ENCODE measurements around the gene ARHGEF35.
"Not testable (repeated sequence)": the region's sequence is repeated elsewhere in the genome, so short reads cannot be mapped to it uniquely, and the experiment has no call there.

Gene ARHGEF35

DNA sequence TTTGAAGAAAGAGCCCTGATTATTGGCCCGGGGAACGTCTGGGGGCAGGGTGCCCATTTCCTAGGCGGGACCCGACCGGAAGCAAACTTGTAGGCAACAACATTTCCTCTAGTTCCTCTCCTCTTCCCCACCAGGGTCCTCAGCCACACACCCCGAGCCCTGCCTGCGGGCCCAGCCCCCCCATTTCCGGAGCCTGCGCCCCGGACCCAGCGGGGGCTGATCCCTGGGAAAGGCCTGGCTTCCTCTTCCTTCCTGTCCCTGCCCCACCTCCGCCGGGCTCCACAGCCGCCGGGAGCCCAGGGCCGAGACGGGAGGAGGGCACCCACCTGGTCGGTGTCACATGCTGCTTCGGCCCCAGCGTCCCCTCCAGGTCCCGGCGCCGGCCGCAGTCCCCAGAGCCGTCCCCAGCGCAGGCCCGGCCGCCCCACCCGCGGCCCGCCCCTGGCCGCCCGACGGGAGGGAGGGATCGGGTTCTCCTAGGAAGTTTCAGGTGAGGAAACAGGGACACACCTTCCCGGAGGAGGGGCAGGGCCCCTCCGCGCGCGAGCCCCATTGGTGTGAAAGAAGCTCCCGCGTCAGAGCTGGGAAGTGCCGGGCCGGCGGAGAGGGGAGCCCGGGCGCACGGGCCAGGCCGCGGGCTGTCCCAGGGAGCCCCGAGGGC is at the start of gene ARHGEF35:
TSS of gene ARHGEF35 (minus strand) at position 622 of the 661 bp plus-strand sequence. CDS start 7,450 bp downstream, outside the sequence.
- DNase-seq (ENCODE audit: low read depth); H3K4me3 ChIP-seq (ENCODE audit: control insufficient read depth, low read depth, low read length): not testable (repeated sequence)

DNA sequence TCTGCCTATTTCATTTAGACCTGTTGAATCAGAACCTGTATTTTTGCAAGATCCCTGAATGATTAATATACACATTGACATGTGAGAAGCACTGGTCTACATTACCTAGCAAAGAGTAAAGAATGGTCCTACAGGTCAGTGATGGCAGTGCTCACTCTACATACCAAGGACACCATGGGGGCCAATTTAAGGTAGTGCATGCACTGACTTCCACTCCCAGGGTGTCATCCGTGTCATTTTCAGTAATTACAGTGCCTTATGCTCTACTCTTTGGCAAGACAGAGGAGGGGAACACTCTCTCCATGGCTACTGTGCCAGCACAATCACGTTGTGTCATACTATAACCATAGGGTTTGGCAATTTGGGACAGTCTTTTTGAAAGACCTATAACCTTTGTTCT is 49.7 kb upstream of the ARHGEF35 start:
- not testable (repeated sequence) for DNase-seq (ENCODE audit: low read depth); H3K4me3 ChIP-seq (ENCODE audit: control insufficient read depth, low read depth, low read length)

DNA sequence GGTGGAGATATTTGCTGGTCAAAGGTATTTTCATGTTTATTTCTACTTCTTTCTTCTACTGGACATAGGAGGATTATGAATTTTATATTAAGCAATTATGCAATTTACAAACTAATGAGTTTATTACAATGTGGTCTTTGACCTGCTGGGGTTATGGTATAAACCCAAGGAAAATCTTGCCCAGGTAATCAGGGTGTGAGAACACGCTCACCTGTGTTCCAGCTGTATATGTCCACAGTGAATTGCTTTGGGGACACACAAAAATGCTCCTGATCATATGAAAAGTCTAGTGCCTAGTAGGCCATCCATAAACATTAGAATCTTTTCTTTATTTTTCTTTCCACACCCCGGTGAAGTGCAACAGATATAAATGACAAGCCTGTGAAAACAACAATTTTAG is 43.7 kb upstream of the ARHGEF35 start, which contains the start of gene OR2A42:
TSS of gene OR2A42 (minus strand) at position 241 of the 400 bp plus-strand sequence. CDS start 6,762 bp downstream, outside the sequence.
- not testable (repeated sequence) for DNase-seq (ENCODE audit: low read depth); H3K4me3 ChIP-seq (ENCODE audit: control insufficient read depth, low read depth, low read length)

DNA sequence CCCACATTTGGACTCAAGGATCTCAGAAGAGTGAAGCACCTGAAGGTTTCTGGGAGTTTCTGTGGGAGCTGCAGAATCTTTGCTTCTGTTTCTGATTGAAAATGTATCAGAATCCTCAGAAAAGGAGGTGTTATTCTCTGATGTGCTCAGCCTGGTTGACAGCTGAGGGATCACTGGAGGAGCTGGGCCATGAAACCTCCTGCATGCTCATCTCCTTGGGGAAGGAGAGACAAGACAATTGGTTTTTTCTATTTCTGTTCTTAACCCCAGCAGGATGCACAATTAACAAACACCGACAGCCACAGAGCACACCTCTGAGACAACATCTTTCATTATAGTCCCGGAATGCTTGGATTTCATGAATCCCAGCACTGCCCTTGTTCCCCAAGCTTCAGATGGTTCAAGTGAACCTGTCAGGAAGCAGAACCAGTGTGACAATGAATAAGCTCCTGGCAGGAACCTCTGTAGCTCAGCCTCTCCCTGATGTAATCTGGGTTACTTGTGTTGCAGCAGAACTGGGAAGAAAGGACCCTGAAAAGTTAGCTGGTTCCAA is 43.0 kb upstream of the ARHGEF35 start:
- not testable (repeated sequence) for DNase-seq (ENCODE audit: low read depth); H3K4me3 ChIP-seq (ENCODE audit: control insufficient read depth, low read depth, low read length)

DNA sequence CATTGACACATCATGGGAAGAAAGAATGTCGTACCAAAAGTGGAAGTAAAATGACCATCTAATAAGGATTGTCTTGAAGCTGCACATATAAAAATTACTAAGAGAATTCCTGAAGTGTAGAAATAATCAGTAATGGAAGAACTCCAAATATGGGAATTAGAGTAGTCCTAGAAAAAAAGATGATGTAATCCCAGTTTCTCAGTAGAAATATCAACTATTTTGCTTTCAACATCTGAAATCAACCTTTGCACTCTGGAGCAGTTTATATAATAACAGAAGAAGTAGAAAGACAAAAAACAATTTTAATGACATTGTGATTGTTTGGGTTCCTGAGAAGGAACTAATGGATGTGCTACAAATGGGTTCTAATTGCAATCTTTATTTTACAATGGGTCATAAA is 37.4 kb upstream of the ARHGEF35 start:
- not testable (repeated sequence) for DNase-seq (ENCODE audit: low read depth); H3K4me3 ChIP-seq (ENCODE audit: control insufficient read depth, low read depth, low read length)

DNA sequence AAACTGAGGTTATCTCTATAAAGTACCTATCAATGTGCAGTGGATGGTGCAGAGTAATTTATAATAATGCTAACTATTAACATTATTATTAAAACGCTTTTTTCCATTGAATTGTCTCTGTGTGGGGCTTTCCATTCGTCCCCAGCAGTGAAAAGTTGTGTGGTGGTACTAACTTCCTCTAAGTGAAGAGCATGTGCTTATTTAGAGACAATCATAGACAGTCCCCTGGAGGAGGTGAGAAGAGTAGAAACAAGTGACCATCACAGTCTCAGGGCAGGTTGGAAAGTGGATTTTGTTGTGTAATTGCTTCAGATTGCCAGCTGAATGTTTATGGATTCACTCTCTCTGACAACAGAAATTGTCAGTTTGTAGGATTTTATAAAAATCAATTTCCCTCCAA is 35.4 kb upstream of the ARHGEF35 start:
- DNase-seq (ENCODE audit: low read depth); H3K4me3 ChIP-seq (ENCODE audit: control insufficient read depth, low read depth, low read length): not testable (repeated sequence)

DNA sequence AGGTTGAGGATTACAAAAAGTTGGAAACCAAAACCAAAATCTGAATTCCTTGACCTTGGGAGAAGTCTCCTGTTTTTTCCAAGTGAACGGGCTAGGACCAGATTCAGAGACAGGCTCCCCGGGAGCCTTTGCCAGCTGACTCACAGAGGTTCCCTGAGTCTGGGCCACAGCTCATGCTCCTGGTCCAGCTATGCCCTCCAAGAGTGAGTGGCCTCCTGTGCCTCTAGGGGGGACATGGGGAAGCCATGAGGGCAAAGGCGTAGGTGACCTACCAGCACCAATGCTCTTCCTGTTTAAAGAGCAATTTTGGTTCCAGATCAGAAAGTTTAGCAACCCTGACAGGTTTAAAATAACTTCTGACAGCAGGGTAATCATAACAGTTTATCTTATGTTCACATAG is 33.2 kb upstream of the ARHGEF35 start:
- not testable (repeated sequence) for H3K4me3 ChIP-seq (ENCODE audit: control insufficient read depth, low read depth, low read length); DNase-seq (ENCODE audit: low read depth)

DNA sequence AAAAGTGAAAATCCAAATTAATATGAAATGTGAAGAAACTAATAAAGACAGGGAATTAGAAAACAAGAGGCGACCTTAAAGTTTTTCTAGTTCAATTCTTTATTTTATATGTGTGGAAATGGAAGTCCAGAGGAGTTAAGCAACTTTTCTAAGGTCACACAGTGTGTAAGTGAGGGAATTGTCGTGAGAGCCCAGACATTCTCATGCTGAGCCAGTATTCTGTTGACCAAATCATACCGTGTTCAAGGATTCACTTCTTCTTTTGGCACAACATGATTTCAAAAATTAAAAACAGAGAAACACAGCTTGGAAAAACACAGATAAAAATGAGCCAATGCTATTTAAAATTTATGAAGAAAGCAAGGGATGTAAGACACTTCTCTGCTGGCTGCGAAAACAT is 31.2 kb upstream of the ARHGEF35 start:
- DNase-seq (ENCODE audit: low read depth): not testable (repeated sequence)

DNA sequence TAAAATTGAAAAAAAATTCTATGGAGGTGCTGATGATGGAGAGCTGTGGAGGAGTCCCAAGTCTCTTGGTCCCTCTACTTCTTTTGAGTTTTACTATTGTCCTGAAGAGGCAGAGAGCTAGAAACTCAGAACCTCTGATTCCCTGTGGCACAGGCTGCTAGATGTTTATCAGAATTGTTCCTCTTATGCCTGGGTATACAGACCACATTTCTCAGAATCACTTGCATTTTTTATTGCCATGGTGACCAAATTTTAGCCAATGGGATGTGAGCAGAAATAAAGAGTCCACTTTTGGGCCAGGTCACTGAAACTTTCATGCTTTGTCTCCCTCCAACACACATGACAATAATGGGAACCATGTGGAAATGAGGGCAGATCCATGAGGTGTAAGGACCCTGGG is 28.0 kb upstream of the ARHGEF35 start:
- DNase-seq (ENCODE audit: low read depth): not testable (repeated sequence)

More for the DNA sequence above, 31.2 kb upstream of the ARHGEF35 start:
- H3K4me3 ChIP-seq (ENCODE audit: control insufficient read depth, low read depth, low read length): not testable (repeated sequence)

DNA sequence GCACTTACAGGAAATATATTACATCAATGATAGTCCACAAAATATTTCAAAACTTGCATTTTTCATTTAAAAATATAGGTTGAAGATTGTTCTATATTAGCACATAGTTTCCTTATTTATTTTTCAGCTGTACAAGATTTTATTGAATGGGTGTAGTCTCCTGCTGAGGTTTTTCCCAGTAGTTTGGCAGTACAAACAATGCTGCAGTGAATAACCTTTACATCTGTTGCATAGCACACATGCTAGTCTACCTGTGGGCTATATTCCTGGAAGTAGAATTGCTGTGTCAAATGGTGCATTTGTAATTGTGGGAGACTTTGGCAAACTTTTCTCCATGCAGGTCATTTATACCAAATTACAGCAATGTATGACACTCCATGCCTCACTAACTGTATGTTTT is 24.9 kb upstream of the ARHGEF35 start:
- H3K4me3 ChIP-seq (ENCODE audit: control insufficient read depth, low read depth, low read length); DNase-seq (ENCODE audit: low read depth): not testable (repeated sequence)

More for the DNA sequence above, 28.0 kb upstream of the ARHGEF35 start:
- not testable (repeated sequence) for H3K4me3 ChIP-seq (ENCODE audit: control insufficient read depth, low read depth, low read length)

DNA sequence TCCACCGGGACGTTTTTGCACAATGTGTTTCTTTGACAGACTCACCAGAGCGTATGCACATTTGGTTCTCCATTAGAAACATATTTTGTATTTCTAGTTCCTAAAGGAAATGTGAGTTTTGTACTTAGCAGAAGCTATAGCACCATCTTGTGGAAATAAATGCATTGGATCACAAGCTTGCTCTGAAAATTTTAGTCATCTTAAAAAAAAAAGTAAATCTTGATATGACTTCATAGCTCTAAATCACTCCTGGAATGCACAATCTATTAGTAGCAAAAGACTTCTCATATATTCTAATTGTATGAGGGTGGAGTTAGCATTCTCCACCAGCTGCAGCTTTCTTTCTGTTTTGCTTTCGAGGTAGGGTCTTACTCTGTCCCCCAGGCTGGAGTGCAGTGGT is 23.5 kb upstream of the ARHGEF35 start:
- DNase-seq (ENCODE audit: low read depth); H3K4me3 ChIP-seq (ENCODE audit: control insufficient read depth, low read depth, low read length): not testable (repeated sequence)

DNA sequence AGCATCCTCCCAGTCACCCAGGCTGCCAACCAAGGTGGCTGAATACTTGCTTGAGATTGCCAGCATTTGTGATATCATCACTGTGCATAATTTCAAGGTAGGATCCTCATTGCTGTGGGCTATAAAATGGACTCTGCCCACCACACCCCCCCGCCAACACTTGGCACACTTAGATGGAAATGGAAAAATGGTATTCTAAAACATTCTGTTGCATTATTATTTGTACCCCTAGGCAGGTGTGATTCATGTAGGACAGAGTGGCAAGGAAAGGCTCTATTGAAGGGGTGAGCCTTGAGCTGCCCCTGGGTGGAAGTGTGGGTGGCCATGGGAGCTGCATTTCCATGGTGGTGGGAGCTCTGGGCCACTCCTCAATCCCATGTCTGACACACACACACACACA is 22.9 kb upstream of the ARHGEF35 start:
- not testable (repeated sequence) for H3K4me3 ChIP-seq (ENCODE audit: control insufficient read depth, low read depth, low read length); DNase-seq (ENCODE audit: low read depth)

DNA sequence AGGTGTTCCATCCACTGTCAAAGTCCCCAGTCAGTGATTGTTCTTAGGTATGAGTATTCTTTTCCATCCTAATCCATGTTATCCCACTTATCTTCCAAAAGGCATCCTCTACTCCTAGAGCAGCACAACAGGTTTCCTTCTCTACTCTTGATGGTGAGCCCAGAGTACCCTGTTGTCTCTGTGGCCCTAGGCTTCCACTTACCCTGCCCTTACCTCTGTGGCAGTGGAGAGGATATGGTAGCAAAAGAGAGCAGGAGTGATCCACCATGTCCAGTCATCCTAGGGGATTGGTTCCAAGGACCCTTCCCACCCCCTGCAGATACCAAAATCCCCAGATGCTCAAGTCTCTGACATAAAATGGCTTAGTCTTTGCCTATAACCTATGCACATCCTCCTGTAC is 21.6 kb upstream of the ARHGEF35 start:
- not testable (repeated sequence) for H3K4me3 ChIP-seq (ENCODE audit: control insufficient read depth, low read depth, low read length); DNase-seq (ENCODE audit: low read depth)

DNA sequence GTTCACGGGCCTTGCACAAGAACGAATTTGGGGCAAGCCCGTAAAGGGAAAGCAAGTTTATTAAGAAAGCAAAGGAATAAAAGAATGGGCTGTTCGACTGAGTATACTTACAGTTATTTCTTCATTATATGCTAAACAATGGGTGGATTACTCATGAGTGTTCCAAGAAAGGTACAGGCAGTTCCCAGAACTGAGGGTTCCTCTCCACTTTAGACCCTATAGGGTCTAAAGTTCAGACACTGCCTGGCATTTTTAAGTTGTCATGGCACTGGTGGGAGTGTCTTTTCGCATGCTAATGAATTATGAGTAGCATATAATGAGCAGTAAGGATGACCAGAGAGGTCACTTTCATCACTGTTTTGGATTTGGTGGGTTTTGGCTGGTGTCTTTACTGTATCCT is 9.7 kb upstream of the ARHGEF35 start:
- not testable (repeated sequence) for H3K4me3 ChIP-seq (ENCODE audit: control insufficient read depth, low read depth, low read length); DNase-seq (ENCODE audit: low read depth)

DNA sequence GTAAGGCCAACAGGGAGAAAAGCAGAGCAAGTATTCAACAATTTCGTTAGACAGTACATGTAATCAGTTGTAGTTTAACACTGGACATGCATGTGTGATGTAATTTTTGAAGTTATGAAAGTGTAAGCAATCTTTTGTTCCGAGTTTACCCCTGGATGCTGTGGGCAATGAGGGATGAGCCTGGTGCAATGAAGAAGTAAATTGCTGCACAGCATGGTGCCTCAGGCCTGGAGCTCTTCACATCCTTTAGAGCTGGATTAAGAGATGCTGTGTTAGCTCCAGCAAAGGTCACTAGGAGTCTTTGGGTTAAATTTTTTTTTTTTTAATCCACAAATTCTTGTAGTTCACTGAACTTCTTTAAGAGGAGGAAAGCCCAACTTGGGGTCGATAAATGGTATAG is 7.5 kb upstream of the ARHGEF35 start:
- DNase-seq (ENCODE audit: low read depth); H3K4me3 ChIP-seq (ENCODE audit: control insufficient read depth, low read depth, low read length): not testable (repeated sequence)

DNA sequence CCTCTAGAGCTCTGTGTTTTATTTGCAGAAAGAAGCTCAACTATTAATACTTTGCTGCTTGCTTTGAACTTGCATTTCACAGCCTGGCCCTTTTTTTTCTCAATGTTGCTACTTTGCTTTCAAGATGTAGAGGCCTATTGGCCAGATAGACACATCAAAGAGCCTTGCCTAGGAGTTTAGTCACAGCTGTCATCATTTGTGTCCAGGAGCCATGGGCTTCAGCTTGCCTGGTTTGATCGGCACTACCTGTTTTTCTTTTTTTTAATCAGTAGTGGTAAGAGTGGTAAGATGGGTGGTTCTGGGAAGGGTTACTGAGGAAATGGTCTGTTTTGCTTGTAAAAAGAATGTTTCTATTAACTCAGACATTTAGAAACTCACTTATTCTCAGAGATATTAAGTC is 6.3 kb upstream of the ARHGEF35 start:
- DNase-seq (ENCODE audit: low read depth); H3K4me3 ChIP-seq (ENCODE audit: control insufficient read depth, low read depth, low read length): not testable (repeated sequence)

DNA sequence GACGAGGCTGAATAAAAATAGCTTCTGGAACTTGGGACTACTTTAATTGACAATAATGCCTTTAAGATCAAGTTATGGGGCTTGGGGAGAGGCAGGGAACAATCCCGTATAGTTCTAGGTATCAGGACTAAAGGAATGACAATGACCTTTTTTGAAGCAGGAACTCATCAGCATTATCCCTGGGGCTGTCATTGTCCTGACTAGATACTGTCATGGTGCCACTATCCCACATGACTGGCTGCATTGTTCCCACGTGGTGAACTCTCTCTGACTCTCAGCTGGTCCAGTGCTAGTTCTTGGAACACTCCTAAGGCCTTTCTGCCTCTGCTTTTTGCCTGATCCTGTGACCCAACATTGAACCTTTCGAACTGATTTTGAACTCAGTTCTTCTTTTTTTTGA is 3.3 kb upstream of the ARHGEF35 start:
- not testable (repeated sequence) for H3K4me3 ChIP-seq (ENCODE audit: control insufficient read depth, low read depth, low read length); DNase-seq (ENCODE audit: low read depth)

DNA sequence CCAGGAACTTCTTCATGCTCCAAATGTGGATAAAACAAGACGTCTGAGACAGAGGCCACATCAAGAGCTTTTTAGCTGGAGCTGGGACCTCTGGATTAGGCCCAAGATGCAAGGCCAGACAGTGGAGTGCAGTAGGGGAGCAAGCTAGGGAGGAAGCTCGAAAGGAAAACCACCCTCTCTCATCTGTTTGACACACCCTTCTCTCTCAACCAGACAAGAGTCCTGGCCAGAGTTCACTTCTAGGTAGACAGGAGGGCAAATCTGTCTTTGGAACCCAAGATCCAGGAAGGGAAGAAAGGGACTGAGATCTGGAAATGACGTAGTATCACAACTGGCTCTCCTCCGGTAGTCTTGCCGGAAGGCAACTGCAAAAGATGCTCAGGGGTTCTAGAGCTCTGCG is 1.2 kb downstream of the ARHGEF35 start:
- DNase-seq (ENCODE audit: low read depth); H3K4me3 ChIP-seq (ENCODE audit: control insufficient read depth, low read depth, low read length): not testable (repeated sequence)

DNA sequence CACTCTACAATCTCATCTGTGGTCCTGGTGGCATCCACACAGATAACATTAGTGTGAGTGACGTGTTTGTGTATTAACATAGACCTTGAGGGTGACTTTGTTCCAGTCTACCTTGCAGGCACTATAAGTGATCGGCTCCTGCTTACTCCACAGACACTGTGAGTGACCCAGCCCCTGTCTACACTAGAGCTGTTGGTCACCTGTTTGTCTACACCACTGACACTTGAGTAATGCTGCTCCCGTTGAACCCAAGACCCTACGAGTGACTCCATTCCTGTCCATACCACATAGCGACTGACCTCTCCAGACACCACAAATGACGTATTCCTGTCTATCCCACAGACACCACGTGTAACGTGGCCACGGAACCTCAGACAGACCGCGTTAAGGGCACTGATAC is 1.9 kb downstream of the ARHGEF35 start:
- H3K4me3 ChIP-seq (ENCODE audit: control insufficient read depth, low read depth, low read length); DNase-seq (ENCODE audit: low read depth): not testable (repeated sequence)

DNA sequence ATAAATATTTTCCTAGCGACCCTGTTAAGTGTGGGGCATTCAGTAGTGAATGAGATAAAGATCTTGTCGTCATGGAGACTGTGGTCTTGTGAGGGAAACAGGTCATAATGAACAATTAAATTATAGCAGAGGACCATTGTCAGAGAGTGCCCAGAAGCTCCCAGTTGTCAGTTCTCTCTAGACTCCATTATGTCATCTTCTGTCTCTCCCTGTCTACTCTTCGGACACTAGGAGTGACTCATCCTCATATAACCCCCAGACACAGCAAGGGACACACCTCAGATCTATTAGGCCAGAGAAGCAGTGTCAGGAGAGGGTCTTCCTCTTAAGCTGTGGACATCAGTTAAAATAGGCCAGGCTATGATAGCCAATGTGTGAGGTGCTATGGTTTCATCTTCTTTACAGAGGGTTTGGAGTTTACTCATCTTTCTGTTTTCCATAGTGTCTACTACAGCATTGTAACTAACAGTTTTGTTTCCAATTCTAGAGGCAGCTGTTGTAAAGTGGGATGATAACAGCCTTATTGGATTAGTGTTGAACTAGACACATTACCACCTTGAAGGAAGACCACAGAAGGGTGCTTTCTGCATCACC is 7.0 kb downstream of the ARHGEF35 start:
- not testable (repeated sequence) for H3K4me3 ChIP-seq (ENCODE audit: control insufficient read depth, low read depth, low read length); DNase-seq (ENCODE audit: low read depth)

All from fibroblast of mammary gland (primary cell).